Posterior cingulate gyrus (tissue), 11 donors: ENCODE data around the gene TSHZ2.
"Not testable (repeated sequence)": the region's sequence is repeated elsewhere in the genome, so short reads cannot be mapped to it uniquely, and the experiment has no call there.

Experiments
- DNase-seq, 10 donors: peaks; one replicate each; pipeline versions ENCODE4 v3.0.0 to v3.0.0-alpha.2; 2020 to 2021; ENCODE audit warnings: mixed read lengths in 3 of 10
- intact Hi-C: fragments of 100-400 bp; cut with DNase I; formaldehyde crosslinking; loops from one replicate; pipeline ENCODE4 v1.15.1; 2023

The TSHZ2 gene

DNA sequence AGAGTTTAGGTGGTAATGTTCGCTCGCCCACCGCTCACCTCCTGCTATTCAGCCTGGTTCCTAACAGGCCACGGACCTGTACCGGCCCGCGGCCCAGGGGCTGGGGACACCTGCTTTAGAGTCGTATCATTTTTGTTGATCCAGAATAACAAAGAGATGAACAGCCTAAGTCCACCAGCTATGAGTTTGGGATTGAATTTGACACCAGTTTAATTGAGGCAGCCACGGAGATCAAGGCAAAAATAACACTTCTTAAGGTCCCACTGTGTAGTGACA, 108.5 kb downstream of the TSHZ2 start:
- DNase-seq, result no peak
- intact Hi-C loops, result no loop called here

DNA sequence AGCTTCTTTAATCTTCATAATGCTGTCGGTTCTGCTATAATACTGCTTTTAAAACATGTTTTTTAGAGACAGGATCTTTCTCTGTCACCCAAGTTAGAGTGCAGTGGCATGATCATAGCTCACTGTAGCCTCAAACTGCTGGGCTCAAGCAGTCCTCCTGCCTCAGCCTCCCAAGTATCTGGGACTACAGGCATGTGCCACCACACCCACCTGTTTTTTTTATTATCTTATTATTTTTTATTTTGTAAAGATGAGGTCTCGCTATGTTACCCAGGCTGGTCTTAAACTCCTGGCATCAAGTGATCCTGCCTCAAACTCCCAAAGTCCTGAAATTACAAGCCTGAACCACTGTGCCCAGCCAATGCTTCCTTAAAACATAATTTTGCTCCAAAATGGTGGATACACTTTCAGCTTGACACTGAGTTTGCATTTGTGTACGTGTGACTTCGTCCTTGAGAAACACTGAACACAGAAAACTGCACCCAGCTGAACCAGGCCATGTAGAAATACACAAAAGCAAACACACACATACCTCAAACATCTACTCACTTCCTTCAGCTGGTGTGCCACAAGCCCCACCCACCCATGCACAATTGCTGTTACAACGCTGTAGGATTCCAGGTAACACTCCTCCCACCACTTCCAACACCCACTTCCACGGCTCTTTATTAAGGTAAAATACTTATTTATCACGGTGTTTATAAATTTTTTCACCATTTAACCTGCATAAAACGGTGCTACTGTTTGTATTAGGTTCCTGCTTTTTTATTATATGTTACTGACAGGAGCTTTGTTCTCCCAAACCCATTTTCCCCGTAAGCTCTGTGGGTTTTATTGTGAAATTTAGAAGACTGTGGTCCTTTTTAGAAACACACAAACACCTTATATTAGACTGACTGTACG, 109.1 kb downstream of the TSHZ2 start:
- DNase-seq, result no peak
- intact Hi-C loops, result no loop called here

DNA sequence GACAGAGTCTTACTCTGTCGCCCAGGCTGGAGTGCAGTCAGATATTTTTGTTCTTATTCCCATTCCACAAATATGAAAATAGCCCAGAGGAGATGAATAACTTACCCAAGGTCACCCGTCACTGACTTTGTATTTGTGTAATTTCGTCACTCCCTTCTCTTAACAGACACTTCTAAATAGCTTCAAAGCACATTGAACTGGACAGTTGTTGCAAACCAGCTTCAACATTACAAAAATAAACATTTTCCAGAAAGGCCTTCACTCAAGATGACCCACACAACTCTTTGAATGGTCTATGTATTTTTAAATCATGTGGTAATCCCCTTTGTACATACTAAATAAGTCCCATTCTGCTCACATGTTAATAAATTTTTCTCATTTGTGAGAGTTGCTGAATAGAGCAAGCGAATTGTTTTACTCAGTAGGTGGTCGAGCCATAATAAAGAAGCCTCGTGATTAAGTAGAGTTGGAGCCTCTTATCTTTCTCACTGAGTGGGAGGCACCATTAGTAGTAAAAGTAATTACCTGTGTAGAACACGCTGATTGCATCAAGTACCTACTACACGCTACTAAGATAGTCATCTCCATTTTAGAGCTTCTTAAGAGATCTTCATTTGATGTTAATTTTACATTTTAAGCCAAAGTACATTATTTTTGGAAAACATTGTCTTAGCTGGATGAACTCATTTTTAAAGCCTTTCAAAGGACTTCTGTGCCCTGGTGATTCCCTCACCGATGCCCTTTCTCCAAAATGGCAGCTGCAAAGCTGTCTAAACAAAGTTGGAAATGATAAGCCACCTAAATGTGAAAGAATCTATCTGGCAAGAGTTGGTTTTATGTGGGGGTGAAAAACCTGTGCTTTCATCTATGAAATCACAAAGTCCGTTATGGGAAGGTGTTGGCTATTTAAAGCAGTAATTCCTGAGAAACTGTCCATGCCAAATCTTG, 110.0 kb downstream of the TSHZ2 start:
- DNase-seq, result no peak

DNA sequence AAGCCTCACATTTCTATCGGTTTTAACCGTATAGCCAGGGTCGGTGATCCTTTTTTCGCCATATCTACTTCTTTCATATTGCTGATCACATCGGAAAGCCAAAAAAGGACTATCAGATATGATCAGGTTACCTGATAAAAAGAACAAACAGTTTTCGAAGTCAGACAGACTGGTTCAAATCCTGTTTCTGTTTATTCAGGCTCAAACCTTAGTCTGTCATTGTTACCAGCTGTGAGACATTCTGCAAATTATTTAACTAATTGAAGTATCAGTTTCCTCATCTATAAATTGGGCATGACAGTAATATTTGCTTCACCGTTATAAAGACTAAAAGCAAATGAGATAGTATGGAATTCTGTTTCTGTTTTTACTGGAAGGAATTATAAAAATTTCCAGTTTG, 111.3 kb downstream of the TSHZ2 start:
- DNase-seq, result no peak
- intact Hi-C loops, result no loop called here

More for the DNA sequence above, 110.0 kb downstream of the TSHZ2 start:
- intact Hi-C loops, result no loop called here

DNA sequence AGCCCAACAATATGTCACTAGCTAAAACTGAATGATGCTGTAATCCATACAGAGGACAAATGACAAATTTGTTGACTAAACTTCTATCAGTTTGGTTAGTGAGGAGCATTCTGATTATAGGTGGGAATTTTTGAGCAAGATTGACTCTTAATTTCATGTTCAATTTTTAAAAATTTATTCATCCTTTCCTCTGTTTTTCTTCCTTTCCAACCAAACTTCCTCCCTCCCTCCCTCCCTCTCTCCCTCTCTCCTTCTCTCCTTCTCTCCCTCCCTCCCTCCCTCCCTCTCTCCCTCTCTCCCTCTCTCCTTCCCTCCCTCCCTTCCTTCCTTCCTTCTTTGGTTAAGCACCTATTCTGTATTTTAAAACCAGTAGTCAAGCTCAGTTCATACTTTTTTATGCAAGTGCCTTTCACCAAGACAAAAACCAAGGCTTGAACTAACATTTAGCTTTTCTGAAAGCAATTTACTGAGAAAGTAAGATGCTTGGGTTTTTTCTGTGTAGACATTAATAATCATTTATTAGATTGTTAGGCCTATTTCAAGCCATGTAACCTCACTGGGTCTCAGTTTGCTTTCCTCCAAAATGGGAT, 112.3 kb downstream of the TSHZ2 start:
- no peak for DNase-seq
- intact Hi-C loops, result no loop called here

DNA sequence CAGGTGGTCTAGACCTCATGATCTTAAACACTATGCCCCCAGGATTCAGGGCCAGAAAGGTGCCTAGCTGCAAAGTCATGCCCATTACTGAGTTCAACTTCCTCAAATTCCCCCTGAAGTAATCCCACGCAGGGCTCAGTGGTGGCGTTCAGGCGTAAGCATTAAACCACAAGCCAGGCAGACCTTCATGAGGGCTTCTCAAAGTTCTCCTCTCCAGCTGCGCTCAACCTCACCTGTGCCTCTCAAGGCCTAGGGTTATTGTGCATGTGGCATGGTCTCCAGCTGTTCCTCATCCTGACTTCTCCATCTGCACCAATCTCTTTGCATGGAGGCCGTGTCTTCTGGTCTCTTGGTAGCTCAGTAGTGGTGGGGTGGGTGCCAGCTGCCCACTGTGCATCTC, 113.6 kb downstream of the TSHZ2 start:
- DNase-seq, result no peak
- intact Hi-C loops, result no loop called here

DNA sequence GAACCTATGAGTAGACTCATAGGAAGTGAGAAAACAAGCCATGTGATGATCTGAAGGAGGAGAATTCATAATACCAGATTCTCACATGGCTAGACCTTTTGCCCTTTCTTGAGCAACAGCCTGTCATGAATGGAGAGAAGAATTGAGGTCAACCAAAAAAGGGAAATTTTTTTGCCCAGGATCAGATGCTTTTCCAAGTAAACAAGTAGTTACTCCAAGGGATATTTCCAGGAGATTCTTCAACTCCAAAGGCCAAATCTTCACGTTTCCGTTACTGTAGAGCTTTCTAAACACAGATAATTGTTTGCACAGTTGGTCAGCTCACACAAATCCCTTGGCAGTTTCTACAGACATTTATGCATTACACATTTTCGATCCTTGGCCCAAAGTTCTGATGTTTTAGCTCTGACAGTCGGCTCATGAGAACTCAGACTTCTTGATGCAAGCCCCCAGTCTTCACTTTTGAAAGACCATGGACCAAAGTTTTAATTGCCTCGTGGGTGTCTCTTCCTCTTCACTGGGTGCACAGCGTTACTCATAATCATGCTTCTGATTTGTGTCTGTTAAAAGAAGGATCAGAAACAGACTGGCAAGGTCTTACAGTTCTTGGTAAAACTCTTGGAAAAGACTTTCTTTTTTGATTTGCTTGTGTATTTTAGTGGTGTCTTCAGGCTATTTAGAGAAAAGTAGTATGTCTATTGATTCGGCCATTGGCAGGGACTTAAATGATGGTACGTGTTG, 115.0 kb downstream of the TSHZ2 start:
- DNase-seq, result no peak
- intact Hi-C loops, result no loop called here

DNA sequence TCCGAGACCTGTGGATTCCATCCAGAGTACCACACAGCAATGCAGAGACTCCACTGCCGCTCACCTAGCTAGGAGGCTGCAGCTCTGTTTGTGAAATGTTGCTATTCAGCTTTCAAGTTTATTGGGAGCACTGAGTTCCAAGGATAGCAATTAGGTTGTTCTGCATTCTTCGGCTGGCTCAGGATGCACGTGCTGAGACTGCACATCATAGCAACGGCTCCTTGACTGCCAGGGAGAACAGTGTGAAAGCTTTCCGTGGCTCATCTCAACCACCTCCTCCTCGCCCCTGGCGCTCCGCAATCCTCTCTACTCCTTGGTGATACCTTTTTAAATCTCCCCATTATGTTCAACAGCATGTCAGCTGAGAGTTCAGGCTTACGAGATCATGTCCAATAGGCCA, 116.6 kb downstream of the TSHZ2 start:
- intact Hi-C loops, result no loop called here
- peak in 4 of 10 donors; percentile 10 to 79 (median 48) for DNase-seq

DNA sequence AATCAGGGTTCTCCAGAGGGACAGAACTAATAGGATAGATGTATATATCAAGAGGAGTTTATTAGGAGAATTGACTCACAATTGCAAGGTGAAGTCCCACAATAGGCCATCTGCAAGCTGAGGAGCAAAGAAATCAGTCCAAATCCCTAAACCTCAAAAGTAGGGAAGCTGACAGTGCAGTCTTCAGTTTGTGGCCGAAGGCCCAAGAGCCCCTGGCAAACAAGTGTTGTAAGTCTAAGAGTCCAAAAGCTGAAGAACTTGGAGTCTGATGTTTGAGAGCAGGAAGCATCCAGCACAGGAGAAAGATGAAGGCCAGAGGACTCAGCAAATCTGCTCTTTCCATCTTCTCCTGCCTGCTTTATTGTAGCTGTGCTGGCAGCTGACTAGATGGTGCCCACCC, 117.7 kb downstream of the TSHZ2 start:
- intact Hi-C loops, DNase-seq: not testable (repeated sequence)

DNA sequence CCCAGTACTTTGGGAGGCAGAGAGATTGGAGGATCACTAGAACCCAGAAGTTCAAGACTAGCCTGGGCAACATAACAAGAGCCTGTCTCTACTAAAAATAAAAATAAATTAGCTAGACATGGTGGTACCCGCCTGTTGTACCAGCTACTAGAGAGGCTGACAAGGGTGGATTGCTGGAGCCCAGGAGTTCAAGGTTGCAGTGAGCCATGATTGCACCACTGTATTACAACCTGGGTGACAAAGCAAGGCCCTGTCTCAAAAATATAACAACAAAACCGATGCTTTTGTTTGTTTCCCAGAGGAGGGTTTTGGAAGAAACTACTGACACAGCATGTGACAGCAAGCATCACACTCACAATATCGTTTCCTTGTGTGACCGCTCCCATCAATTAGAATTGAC, 119.6 kb downstream of the TSHZ2 start:
- no peak for DNase-seq
- intact Hi-C loops, result no loop called here

DNA sequence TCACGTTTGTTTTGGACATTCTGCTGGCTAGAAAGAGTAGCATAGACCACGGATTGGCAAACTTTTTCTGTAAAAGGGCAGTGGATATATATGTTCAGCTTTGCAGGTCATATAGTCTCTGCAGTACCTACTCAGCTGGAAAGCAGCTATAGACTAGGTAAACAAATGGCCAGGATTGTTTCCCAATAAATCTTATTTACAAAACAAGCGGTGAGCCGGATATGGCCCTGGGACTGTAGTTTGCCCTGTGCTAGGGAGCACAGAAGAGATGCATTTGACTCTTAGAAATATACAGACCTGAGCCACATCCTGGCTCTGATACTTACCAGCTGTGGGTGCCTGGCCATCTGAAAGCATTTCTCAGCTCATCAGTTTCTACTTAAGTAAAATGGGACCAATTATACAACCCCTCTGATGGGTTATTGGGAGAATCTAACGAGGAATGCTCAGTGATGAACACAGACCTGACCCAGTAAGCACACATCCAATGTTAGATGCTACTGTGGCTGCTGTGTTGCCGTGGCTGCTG, 120.7 kb downstream of the TSHZ2 start:
- intact Hi-C loops, result no loop called here
- no peak for DNase-seq

DNA sequence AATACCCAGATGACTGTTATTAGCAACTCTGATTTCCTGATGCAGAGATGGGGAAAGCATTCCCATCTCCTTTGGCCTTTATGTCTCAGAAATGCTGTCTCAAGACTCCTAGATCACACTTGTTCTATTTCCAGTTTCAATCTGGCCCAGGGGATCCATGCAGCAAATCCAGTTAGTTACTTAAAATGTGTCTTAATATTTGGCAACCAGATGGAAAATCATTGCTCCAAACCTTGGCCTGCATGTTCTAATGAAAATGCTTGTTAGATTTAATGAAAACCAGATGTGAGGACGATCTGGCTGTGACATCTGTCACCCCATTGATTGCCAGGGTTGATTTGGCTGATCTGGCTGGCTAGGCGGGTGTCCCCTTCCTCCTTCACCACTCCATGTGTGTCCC, 125.2 kb downstream of the TSHZ2 start:
- intact Hi-C loops, result no loop called here
- no peak for DNase-seq

DNA sequence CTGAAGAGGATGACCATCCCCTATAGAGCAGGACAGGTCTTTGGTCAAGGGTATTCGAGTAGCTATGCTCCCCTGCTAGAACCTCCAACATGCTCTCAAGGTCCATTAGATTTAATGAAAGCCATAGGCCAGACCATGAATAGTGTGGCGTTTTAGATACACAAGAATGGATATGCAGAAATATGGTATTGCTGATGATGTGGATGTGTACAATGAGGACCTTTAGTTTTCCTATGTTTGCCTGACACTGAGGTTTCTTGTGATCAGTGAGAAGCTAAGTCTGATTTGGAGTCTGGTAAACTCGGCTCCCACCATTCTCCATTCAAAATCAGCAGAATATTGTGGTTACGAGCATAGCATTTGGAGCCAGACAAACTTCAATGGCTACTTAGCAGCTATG, 125.6 kb downstream of the TSHZ2 start:
- intact Hi-C loops, result no loop called here
- DNase-seq, result no peak

DNA sequence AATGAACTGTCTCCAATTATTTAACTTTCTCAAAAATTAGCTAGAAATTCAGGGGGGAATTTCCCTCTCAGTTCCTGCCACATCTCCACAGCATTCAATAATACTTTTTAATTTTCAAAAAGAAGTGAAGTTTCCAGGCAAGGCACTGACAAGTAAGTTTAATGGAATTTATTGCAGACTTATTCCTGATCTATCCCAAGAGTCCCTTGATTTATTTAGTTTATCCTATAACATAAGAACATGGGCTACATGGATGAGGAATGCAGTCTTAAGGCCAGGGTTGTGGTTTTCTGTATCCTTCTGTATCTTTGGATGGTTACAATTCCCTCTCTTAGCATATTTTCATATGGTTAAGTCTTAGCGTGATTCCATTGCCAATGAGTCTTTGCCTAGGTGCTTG, 126.5 kb downstream of the TSHZ2 start:
- DNase-seq, result no peak
- intact Hi-C loops, result no loop called here

DNA sequence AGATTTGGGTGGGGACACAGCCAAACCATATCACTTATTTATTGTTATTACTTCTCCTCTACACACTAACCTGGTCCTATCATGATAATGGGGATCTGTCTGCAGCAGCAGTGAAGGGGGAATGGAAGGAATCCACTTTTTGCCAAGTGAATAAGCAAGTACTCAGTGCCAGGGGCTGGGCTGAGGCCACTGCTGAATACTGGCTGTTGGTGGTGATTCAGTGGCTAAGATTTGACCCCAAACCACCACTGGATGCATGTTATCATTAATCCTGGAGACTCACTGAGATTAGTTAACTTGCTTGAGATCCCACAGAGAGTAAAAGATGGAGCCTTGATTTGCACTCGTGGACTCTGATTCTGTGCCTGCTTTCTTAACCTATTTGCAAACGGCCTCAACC, 127.7 kb downstream of the TSHZ2 start:
- intact Hi-C loops, result no loop called here
- DNase-seq, result no peak

DNA sequence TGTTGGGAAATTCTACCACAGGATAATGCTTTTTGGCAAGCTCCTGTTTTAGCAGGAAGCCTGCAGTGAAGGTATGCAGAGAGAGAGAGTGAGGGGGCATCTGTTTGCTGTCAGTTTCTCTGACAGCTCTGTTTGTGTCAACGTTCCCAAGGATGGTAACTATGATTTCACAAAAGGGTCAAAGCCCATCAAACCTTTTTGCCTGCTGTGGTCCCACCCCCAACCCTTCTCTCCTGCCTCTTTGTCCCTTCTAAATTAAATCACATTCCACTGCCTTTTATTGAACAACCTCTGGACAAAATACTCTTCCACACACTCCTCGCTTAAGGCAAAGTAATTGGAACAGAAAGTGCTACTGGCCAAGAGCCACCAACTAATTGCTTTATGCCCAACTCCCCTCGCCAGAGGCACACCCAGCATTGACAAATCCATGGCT, 128.3 kb downstream of the TSHZ2 start:
- intact Hi-C loops, result no loop called here
- DNase-seq, result no peak

DNA sequence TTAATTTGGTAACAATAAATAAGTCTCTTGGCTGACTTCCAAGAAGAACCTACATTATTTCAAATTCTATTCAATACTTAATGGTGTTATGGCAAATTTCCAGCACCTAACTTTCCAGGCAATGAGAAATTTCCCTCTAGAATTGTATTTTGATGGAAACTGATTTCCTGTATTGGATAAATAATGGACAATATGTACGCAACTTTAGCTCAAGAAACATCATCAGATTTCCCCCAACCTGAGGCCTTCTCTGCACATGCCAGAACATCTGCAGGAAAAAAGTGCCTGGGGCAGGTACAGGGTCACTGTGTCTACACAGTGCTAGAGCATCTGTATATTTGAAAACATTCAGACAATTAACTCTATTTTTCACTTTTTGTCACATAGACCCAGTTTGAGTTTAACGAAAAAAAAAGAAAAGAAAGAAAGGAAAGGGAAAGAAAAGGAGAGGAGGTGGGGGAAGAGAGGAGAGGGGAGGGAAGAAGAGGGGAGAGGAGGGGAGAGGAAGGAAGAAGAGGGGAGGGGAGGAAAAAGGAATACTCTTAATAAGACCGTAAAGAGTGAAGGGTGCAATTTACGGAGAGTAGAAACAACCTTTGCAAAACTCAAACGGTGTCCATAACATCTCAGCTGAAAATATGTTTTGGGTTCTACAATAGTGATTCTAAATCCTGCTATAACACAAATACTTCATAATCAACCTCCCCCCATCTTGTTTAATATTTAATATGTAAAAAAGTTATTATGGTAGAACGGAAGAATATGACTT, 130.0 kb downstream of the TSHZ2 start:
- no peak for DNase-seq
- intact Hi-C loops, result no loop called here

DNA sequence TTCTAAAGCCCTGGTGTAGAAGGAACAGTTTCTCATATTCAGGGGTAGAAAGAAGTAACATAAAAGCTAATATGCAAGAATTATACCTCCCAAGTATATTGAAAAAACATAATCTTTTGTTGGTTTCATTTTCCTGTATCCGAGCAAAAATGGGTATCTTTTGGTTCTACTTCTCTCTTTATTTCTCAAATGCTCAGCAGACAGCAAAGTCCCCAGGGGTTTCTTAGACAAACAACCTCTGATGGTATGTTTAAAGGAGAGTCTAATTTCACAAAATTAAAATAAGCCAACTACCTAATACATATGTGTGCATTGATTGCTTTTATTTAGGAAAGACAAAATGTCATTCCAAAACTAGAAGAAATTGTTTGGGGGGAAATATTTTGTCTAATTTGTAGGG, 131.0 kb downstream of the TSHZ2 start:
- intact Hi-C loops, result no loop called here
- DNase-seq, result no peak

DNA sequence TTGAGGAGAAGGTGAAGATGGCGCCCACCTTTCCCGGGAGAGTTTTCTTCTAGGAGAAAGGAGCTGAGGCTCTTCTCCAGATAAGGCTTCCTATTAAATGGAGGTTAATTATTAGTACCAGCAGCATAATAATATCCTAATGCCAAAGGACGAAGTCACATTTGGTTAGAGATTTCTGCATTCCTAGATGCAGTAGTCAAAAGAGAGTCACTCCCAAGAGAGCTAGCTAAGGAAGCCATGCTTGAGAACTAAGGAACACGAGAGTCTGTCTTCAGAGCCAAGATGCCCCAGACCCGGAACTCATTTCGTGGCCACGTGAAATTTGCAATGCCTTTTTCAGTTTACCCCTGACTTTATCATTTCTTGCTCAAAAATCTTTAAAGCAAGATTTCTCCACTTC, 132.7 kb downstream of the TSHZ2 start:
- intact Hi-C loops, result no loop called here
- DNase-seq, result no peak

DNA sequence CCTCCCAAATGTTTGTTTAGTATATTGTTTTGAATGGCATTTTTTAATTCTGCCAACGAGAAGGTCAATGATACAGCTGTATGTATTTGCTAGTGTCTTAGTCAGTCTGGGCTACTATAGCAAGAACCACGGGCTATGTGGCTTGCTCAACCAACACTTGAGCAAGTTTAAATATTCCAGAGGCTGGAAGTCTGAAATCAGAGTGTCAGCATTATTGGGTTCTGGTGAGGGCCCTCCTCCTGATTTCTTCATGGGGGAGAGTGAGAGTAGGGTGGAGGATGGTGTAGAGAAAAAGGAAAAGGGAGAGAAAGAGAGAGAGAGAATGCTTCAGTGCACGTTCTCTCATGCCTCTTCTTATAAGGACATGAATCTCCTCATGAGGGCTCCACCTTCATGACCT, 144.6 kb downstream of the TSHZ2 start:
- DNase-seq, result no peak
- intact Hi-C loops, result no loop called here
